ENCODE results near the gene SLC4A2.

The SLC4A2 gene

DNA sequence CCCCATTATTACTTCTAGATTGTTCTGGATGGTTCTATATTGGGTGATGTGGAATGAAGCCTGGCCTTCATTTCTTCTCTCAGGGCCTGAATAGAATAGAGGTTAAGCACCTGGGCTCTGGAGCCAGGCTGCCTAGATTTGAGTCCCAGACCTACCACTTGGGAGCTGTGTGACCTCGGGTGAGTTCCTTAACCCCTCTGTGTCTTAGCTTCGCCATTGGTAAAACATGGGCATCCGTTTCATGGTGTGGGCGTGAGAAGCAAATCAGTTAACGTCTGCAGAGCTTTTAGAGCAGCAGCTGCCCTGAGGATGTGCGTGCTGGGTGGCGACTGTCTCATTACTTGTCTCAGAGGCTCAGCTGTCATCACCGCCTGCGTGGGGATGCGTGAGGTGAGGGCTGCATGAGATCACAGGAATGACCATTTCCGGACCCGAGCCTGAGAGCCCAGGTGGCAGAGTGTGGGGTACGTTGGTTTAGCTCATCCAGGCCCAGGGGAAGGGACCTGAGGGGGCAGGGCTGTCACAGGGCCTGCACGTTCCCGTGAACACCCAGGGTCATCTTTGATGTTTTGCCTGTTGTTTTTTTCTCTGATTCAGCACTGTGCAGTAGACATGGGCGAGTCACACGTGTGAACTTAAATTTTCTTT lies 36.6 kb downstream of the SLC4A2 start:
- DNase-seq: no peak

DNA sequence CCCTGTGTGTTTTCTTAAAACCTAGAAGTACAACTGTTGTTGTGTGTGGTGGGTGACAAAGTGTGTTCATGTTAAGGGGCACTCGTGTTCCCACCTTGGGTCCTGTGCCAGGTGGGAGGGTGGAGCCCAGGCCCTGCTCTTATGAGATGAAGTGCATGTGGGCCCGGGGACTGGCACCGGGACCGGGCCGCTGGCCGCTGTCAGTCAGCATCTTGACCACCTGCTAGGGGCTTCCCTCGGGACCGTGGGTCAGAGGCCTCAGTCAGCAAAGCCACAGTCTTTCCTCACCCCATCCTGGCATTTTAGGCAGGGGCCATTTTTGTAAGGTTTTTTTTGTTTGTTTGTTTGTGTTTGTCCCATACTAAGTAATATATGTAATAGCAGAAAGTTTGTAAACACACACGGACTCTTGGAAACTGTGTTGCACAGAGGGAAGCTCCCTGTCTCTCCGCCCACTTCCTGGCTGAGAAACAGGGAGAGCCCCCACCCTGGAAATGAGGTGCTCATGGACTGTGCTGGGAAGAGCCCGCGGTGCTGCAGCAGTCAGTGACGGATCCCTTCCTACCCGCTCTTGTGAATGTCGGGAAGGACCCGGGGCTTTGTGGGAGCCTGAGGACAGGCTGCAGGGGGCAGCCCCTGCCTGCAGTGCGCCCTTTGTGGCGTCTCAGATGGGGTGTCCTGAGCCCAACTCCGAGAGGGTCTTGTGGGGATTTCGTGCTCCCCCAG lies 40.3 kb downstream of the SLC4A2 start:
- DNase-seq: no peak

DNA sequence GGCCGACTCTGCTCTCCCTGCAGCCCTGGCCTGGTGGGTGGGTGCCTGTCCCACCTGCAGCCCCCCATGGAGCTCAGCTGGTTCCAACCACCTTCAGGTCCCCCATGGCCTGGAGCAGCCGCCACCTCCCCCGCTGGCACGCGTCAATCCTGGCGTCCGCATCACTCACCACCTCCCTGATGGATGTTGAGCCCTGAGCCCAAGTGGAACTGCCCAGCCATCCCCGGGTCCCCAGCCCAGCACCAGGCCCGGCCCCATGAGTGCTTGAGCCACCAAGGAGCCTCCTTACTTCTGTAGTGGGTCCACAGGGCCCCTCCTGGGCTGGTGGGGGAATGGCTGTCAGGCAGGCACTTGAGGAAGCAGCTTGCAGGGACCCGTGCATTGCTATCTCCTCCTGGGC lies 41.5 kb downstream of the SLC4A2 start:
- DNase-seq: no peak

DNA sequence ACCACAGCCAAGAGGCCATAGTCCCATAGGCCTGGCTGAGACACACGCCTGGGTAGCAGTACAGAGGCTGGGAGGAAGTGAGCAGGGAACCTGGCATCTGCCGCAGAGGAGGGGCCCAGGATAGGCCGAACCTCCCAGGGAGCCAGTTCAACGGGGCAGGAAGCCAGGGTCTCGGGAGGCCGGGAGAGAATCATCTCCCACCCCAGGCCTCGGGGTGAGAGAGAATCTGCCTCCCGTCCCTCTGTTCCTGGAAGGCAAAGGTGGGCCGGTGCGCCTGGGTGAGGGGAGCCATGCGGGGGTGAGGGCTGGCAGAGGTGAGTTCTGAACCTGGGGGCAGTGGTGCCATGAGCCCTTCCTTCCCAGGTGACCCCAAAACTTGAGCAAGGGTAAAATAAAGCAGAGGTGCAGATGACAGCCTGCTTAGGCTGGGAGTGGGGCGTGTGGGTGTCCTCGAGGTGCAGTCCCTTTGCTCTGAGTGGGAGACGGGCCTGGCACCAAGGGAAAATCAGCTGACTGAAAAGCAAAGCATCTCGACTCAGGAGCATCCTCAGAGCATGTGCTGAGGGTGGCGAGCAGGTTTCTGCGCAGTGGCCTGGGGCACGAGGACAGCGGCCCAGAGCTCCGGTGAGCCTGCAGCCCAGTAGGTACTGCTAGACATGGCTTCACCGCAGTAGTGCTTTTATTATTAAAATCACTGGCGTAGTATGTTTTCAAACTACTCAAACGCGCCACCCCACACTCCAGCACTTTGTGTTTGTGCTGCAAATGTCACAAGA lies 42.4 kb downstream of the SLC4A2 start:
- DNase-seq: no peak

- DNase-seq: no peak
Observed at GRCh38 chr7:151102991-151103390, 43.6 kb downstream of the SLC4A2 start.

DNA sequence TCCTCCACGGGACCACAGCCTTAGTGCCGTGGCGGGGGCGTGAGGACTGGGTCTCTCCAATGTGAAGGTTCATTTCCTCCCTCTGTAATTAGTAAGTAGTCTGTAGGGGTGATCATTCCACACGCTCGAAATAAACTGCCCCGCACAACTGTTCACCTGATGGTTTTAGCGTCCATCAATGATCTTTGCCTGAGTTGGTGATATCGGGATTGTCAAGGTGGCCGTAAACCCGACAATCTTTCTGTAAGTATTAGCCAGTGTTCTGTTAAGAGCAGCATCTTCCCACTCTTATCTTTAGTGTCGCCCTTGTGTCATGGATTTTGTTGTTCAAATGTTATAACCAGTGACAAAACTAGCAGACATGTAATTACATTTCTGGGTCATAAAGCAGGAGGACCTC lies 44.6 kb downstream of the SLC4A2 start:
- no peak for DNase-seq

- DNase-seq: no peak
Observed at GRCh38 chr7:151104411-151105235, 45.2 kb downstream of the SLC4A2 start.

GRCh38 chr7:151107882-151108281 lies 48.5 kb downstream of the SLC4A2 start:
- no peak for DNase-seq

DNA sequence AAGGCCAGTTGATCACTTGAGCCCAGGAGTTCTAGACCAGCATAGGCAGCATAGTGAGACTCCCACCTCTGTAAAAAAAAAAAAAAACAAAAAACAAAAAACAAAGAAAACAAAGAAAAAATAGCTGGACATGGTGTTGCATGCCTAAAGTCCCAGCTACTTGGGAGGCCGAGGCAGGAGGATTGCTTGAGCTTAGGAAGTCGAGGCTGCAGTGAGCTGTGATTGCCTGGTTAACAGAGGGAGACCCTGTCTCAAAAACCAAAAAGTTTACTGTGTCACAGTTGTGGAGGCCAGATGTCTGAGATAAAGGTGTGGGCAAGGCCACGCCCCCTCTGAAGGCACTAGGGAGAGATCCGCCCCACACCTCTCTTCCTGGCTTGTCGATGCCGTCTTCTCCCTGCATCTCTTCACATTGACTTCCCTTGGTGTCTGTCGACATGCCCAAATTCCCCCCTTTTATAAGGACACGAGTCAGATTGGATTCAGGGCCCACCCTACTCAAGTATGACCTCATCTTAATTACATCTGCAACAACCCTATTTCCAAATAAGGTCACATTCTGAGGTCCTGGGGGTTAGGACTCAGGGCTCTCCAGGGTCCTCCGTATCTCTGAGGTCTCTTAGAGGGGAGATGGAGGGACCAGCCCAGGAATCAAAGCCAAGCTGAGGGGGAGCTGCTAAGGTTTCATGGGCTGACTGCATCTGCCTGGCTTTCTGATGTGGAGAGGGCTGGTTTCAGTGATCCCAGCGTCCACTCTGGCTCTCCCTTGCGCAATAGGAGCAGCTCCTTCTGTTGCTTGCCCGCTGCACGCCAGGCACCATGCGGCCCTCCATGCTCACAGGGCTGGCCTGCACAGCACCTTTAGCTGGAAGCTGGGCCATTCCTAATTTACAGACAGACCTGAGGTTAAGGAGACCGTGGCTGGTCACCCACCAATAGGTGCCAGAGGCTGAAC lies 50.0 kb downstream of the SLC4A2 start:
- DNase-seq: no peak

DNA sequence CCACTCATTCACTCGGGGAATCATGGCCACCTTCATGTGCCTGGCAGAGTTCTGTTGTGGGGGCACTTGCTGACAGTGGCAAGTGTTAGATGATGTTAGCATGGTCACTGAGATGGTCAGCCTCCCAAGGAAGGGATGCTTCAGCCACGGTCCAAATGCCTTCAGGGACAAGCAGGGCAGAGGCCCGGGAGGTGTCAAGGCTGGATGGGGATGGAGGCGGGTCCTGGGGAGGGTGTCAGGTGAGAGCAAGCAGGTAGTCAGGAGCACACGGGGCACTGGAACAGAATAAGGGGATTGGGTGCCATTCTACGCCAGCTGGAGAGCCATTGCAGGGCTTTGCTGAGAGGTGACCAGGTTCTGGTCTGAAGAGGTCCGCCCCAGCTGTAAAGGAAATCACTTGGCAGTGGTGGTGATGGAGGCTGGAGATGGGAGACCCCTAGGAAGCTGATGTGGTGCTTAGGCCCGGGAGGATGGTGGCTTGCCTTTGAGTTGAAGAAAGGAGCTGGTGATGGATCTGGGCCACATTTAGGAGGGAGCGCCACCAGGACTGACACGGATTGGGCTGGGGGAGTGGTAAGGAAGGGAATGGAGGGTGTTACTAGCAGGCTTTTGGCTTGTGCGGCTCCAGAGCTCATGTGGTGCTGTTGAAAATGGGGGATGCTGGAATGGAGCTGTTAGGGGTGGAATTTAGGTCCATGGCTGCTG lies 51.0 kb downstream of the SLC4A2 start:
- no peak for DNase-seq

- peak; percentile 81 for DNase-seq
Observed at GRCh38 chr7:151110941-151111645, 51.7 kb downstream of the SLC4A2 start.

GRCh38 chr7:151113344-151114150 lies 54.2 kb downstream of the SLC4A2 start:
- DNase-seq: no peak

DNA sequence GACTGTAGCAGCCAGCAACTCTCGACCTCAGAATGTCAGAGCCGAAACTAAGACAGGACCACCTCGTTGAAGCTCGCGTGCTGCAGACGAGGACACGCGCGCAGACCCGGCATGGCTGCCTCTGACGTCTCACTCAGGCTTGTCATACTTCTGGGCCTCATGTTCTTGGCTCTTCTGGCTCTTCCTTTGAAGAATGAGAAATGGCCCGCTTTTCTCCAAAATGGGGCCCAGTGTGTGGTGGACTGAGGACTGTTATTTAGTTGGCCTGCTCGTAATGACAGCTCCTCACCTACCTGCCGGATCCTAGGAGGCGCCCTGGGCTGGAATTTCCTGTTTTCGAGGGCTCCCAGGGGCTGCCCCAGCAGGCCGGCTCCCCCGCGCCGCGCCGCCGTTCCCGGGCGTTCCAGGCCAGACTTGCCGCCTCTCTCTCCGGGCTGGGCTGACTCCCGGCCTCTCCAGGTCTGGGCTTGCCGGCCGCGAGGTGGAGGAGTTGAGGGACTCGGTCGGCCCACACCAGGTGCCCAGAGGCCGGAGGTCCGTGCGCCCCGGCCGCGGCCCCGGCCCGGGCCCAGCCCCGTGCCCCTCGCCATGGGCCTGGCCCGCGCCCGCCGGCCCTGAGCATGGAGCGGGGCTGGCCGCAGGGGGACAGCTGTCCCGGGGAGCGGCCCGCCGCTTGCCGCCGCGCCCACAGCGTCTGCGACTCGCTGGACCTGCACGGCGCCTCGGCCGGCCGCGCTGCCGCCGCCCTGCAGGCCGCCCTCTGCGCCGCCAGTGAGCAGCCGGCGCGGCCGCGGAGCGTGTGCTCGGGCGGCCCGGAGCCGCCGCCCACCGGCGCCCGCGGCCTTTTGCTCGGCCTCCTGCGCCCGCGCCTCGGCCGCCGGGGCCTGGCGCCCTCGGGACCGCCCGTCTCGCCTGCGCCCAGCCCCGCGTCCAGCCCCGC lies 55.0 kb downstream of the SLC4A2 start:
- no peak for DNase-seq

DNA sequence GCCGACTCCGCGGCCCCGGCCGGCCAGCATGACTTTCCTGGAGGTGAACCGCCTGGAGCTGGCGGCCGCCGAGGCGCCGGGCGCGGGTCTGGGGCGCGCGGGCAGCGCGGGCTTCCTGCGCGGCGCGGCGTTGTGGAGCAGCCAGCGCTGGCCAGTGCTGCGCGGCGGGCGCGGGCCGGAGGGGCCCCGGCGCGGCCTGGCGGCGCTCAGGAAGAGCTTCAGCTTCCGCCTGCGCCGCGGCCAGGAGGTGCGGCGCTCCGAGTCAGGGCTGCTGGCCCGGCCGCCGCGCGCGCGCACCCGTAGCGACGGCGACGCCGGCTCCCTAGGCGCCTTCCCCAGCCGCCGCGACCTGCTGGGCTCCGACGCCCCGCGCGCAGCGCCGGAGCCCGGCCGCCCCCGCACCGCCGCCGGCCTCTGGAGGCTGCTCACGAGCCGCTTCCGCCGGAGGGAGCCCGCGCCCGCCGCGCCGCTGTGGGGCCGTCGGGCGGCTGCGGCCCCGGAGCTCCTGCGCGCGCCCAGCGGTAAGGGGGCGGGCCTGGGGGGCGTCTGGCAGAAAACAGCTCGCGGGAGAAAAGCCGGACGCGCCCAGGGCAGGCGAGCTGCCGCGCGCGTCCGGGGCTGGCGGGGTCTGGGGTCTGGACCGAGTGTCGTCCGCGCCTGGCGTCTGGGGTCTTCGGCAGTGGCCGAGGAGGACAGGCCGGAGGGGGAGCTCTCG lies 55.9 kb downstream of the SLC4A2 start:
- peak; percentile 41 for DNase-seq

GRCh38 chr7:151115836-151116418 lies 56.5 kb downstream of the SLC4A2 start:
- DNase-seq: peak; percentile 24

GRCh38 chr7:151116603-151117440 lies 57.4 kb downstream of the SLC4A2 start:
- no peak for DNase-seq
